Hippocampal formation (tissue), 2 donors: Measurements from ENCODE around the gene BLOC1S6.

Source experiments
- DNase-seq, 2 donors: peaks; one replicate each; lab custom pipeline; 2025; lab: John Stamatoyannopoulos, UW

BLOC1S6 gene

GRCh38 chr15:45588219-45588875, 1.2 kb downstream of the BLOC1S6 start:
- no peak for DNase-seq

- DNase-seq, result no peak
Observed at GRCh38 chr15:45589256-45589655, 2.1 kb downstream of the BLOC1S6 start.

- no peak for DNase-seq
Observed at GRCh38 chr15:45594319-45594718, 7.1 kb downstream of the BLOC1S6 start.

GRCh38 chr15:45594835-45595530, 7.8 kb downstream of the BLOC1S6 start:
- DNase-seq, result no peak

- DNase-seq, result no peak
Observed at GRCh38 chr15:45603881-45604280, 16.7 kb downstream of the BLOC1S6 start.

- DNase-seq, result no peak
Observed at GRCh38 chr15:45604326-45604725, 17.1 kb downstream of the BLOC1S6 start.

GRCh38 chr15:45606413-45606812, 19.2 kb downstream of the BLOC1S6 start:
- DNase-seq, result no peak

GRCh38 chr15:45606841-45607240, 19.7 kb downstream of the BLOC1S6 start:
- DNase-seq, result no peak

- DNase-seq, result peak in 1 of 2 donors; percentile 31
Observed at GRCh38 chr15:45611305-45611704, 24.1 kb downstream of the BLOC1S6 start.

GRCh38 chr15:45612790-45613415, 25.7 kb downstream of the BLOC1S6 start:
- no peak for DNase-seq

- DNase-seq, result no peak
Observed at GRCh38 chr15:45616901-45617323, 29.7 kb downstream of the BLOC1S6 start.

- DNase-seq, result no peak
Observed at GRCh38 chr15:45618813-45619212, 31.6 kb downstream of the BLOC1S6 start.

- no peak for DNase-seq
Observed at GRCh38 chr15:45628136-45628535, 41.0 kb downstream of the BLOC1S6 start.

GRCh38 chr15:45630917-45631691, 43.9 kb downstream of the BLOC1S6 start:
- no peak for DNase-seq

GRCh38 chr15:45631776-45632175, 44.6 kb downstream of the BLOC1S6 start:
- no peak for DNase-seq

- peak in 1 of 2 donors; percentile 44 for DNase-seq
Observed at GRCh38 chr15:45634432-45635190, 47.4 kb downstream of the BLOC1S6 start, which contains the start of gene SQOR. Gene SQOR, plus strand, starts transcription at chr15:45635029. Its CDS starts 23,895 bp downstream, at chr15:45658924.

- DNase-seq, result peak in 1 of 2 donors; percentile 44
Observed at GRCh38 chr15:45635191-45635638, 48.0 kb downstream of the BLOC1S6 start.

GRCh38 chr15:45635763-45636292, 48.6 kb downstream of the BLOC1S6 start:
- DNase-seq, result no peak

GRCh38 chr15:45637141-45637540, 50.0 kb downstream of the BLOC1S6 start:
- DNase-seq, result no peak

GRCh38 chr15:45637552-45638033, 50.4 kb downstream of the BLOC1S6 start:
- DNase-seq, result peak in 1 of 2 donors; percentile 32

GRCh38 chr15:45640616-45641015, 53.4 kb downstream of the BLOC1S6 start:
- no peak for DNase-seq
